Measurements from ENCODE around the gene GPC6.

- TF ChIP-seq CTCF (IDR thresholded peaks at IDR 0.05) (peak; percentile 62), MAX (IDR thresholded peaks at IDR 0.05) (no peak), HDAC2 (IDR thresholded peaks at IDR 0.05) (no peak), RCOR1 (IDR thresholded peaks at IDR 0.05; ENCODE audit: low read depth, low read length) (no peak), HMGXB4 (CRISPR knock-in tag; IDR thresholded peaks at IDR 0.05; ENCODE audit: borderline replicate concordance) (no peak), KDM5A (IDR thresholded peaks at IDR 0.05) (no peak), RAD21 (conservative IDR thresholded peaks at IDR 0.05 in 1 of 2, IDR thresholded peaks at IDR 0.05 in 1 of 2) (peak; percentile 63 to 71), RNF2 (IDR thresholded peaks at IDR 0.05; ENCODE audit: borderline replicate concordance, low read depth) (no peak), EP300 (IDR thresholded peaks at IDR 0.05) (no peak), NR3C1 (IDR thresholded peaks at IDR 0.05) (no peak), FOSL2 (IDR thresholded peaks at IDR 0.05) (no peak), FOSL2 (CRISPR knock-in tag; IDR thresholded peaks at IDR 0.05) (no peak), ELK1 (IDR thresholded peaks at IDR 0.05; ENCODE audit: low read depth, low read length) (no peak), SMC3 (IDR thresholded peaks at IDR 0.05) (peak; percentile 69)
Observed at GRCh38 chr13:94435604-94436226, 1209.1 kb downstream of the GPC6 start.

Data from A549 (cell line).